ENCODE data around the gene SLC5A7. TPM values are rescaled to one million over a fixed set of nuclear protein-coding genes. Genes with fewer than 3 reads are reported as not detected.

SLC5A7 gene
- total RNA-seq, 1 experiment from 2014 or later = not detected

DNA sequence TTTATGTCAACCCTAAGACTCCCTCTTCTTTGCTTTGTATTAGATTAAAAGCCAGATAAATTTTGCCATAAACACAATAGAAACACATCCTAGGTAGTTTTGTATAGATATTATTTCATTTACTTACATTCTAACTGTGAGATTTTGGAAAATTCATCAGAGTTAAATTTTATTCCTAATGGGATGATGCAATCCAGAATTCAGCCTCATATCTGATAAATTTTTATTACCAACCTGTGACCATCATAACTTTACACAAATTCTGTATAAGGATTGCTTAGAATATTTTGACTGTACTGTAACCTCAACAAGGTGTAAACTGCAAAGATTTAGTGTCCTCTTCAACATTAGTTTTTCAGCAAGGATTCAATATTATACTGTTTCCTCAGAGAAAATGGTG lies 4.4 kb downstream of the SLC5A7 start:
- POLR2A ChIA-PET = no interaction called here
- TF ChIP-seq, protein P1, sequence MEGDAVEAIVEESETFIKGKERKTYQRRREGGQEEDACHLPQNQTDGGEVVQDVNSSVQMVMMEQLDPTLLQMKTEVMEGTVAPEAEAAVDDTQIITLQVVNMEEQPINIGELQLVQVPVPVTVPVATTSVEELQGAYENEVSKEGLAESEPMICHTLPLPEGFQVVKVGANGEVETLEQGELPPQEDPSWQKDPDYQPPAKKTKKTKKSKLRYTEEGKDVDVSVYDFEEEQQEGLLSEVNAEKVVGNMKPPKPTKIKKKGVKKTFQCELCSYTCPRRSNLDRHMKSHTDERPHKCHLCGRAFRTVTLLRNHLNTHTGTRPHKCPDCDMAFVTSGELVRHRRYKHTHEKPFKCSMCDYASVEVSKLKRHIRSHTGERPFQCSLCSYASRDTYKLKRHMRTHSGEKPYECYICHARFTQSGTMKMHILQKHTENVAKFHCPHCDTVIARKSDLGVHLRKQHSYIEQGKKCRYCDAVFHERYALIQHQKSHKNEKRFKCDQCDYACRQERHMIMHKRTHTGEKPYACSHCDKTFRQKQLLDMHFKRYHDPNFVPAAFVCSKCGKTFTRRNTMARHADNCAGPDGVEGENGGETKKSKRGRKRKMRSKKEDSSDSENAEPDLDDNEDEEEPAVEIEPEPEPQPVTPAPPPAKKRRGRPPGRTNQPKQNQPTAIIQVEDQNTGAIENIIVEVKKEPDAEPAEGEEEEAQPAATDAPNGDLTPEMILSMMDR (IDR thresholded peaks at IDR 0.05; ENCODE audit: insufficient read depth in 1 of 2, low read depth in 1 of 2, low read length in 1 of 2, severe bottlenecking in 1 of 2, unreplicated experiment in 1 of 2) = no peak
- Histone ChIP-seq H3K4me3 (ENCODE audit: low read depth, low read length) (no peak overlapping the region), H3K27me3 (replicated peaks; ENCODE audit: control insufficient read depth, insufficient read depth, low read length) (no peaks in the 10 kb centered on the region), H3K4me1 (no peaks in the 10 kb centered on the region), H3K36me3 (ENCODE audit: control insufficient read depth, insufficient read depth, low read length) (no peaks in the 10 kb centered on the region), H3K9me3 (no peaks in the 10 kb centered on the region)
- BruUV-seq (replicated peaks) = no TSS peak
- Mint-ChIP-seq H3K4me1 (ENCODE audit: low read depth, unreplicated experiment) (no peaks in the 10 kb centered on the region), H3K4me3 (ENCODE audit: unreplicated experiment) (no peak overlapping the region), H3K27ac (ENCODE audit: unreplicated experiment) (no peak overlapping the region), H3K27me3 (ENCODE audit: insufficient read depth, unreplicated experiment) (peaks cover 2% of the 10 kb centered on the region), H3K9me3 (ENCODE audit: unreplicated experiment) (no peaks in the 10 kb centered on the region), H3K36me3 (ENCODE audit: insufficient read depth, unreplicated experiment) (no peaks in the 10 kb centered on the region)
- intact Hi-C loops (cut with micrococcal nuclease; ENCODE audit: unreplicated experiment) = no loop called here
- CTCF ChIA-PET = no interaction called here
- no peak for DNase-seq

DNA sequence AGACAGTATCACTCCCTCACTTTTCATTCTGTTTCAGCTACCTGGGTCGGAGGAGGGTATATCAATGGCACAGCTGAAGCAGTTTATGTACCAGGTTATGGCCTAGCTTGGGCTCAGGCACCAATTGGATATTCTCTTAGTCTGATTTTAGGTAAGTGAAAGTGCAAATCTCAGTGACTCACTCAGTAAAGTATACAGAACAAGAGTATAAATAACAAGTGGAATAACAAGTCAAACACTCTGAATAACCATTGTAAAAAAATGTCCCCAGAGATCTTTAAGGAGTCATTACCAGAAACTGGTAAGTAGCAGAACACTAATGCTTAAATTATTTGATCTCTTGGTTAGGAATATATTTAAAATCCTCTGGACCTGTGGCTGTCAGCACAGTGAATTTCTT lies 5.7 kb downstream of the SLC5A7 start:
- POLR2A ChIA-PET = no interaction called here
- no peak overlapping the region for H3K27ac Mint-ChIP-seq (ENCODE audit: unreplicated experiment)
- Histone ChIP-seq H3K4me1 (no peaks in the 10 kb centered on the region), H3K36me3 (ENCODE audit: control insufficient read depth, insufficient read depth, low read length) (no peaks in the 10 kb centered on the region), H3K9me3 (no peaks in the 10 kb centered on the region), H3K27me3 (replicated peaks; ENCODE audit: control insufficient read depth, insufficient read depth, low read length) (no peaks in the 10 kb centered on the region), H3K4me3 (ENCODE audit: low read depth, low read length) (no peak overlapping the region)
- H3K27me3 Mint-ChIP-seq (ENCODE audit: insufficient read depth, unreplicated experiment) = peaks cover 2% of the 10 kb centered on the region
- DNase-seq = no peak
- H3K4me3 Mint-ChIP-seq (ENCODE audit: unreplicated experiment) = no peak overlapping the region
- no TSS peak for BruUV-seq (replicated peaks)
- CTCF ChIA-PET = no interaction called here
- TF ChIP-seq, protein P1 (IDR thresholded peaks at IDR 0.05; ENCODE audit: insufficient read depth in 1 of 2, low read depth in 1 of 2, low read length in 1 of 2, severe bottlenecking in 1 of 2, unreplicated experiment in 1 of 2) = no peak
- no peaks in the 10 kb centered on the region for H3K4me1 Mint-ChIP-seq (ENCODE audit: low read depth, unreplicated experiment)
- no peaks in the 10 kb centered on the region for H3K9me3 Mint-ChIP-seq (ENCODE audit: unreplicated experiment)
- no peaks in the 10 kb centered on the region for H3K36me3 Mint-ChIP-seq (ENCODE audit: insufficient read depth, unreplicated experiment)
- intact Hi-C loops (cut with micrococcal nuclease; ENCODE audit: unreplicated experiment) = no loop called here

DNA sequence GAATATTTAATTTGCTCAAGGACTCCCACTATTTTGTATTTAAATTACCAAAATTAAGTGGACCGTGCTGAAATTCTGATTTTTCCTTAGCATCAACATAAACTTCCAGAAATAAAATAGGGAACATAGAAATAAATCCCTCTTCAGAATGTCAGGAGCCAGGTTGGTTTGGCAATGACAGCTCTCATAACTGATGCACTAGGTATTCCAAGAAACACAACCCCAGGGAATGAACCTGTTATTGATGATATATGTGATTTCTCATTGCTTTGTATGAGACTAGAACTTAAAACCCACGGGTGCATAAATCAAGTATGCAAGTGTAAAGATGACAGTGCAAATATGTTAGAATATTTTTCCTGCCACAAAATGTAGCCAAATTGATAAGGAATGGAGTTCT lies 12.8 kb downstream of the SLC5A7 start:
- H3K27me3 ChIP-seq (replicated peaks; ENCODE audit: control insufficient read depth, insufficient read depth, low read length) = no peaks in the 10 kb centered on the region
- H3K27me3 Mint-ChIP-seq (ENCODE audit: insufficient read depth, unreplicated experiment) = no peaks in the 10 kb centered on the region
- no peaks in the 10 kb centered on the region for H3K4me1 ChIP-seq
- TF ChIP-seq, protein P1 (IDR thresholded peaks at IDR 0.05; ENCODE audit: insufficient read depth in 1 of 2, low read depth in 1 of 2, low read length in 1 of 2, severe bottlenecking in 1 of 2, unreplicated experiment in 1 of 2) = no peak
- H3K4me1 Mint-ChIP-seq (ENCODE audit: low read depth, unreplicated experiment) = no peaks in the 10 kb centered on the region
- ChIA-PET CTCF (no interaction called here), POLR2A (no interaction called here)
- no peak overlapping the region for H3K27ac Mint-ChIP-seq (ENCODE audit: unreplicated experiment)
- no peak for DNase-seq
- H3K4me3 ChIP-seq (ENCODE audit: low read depth, low read length) = no peak overlapping the region
- H3K9me3 ChIP-seq = no peaks in the 10 kb centered on the region
- intact Hi-C loops (cut with micrococcal nuclease; ENCODE audit: unreplicated experiment) = no loop called here
- no peak overlapping the region for H3K4me3 Mint-ChIP-seq (ENCODE audit: unreplicated experiment)
- no TSS peak for BruUV-seq (replicated peaks)
- H3K36me3 ChIP-seq (ENCODE audit: control insufficient read depth, insufficient read depth, low read length) = no peaks in the 10 kb centered on the region
- H3K9me3 Mint-ChIP-seq (ENCODE audit: unreplicated experiment) = no peaks in the 10 kb centered on the region
- no peaks in the 10 kb centered on the region for H3K36me3 Mint-ChIP-seq (ENCODE audit: insufficient read depth, unreplicated experiment)
